HG03378 (cell line): Measurements from ENCODE around the gene OSBPL2.

Experiments
- ATAC-seq: cut with Tn5 transposase; IDR thresholded peaks from one replicate; pipeline ENCODE4 v1.9.1; 2021; ENCODE audit warnings: mild to moderate bottlenecking, moderate library complexity; ENCODE audit not compliant: unreplicated experiment

The OSBPL2 gene

GRCh38 chr20:62234339-62234738 is 4.0 kb upstream of the OSBPL2 start:
- no peak for ATAC-seq

- no peak for ATAC-seq
These were observed 3.1 kb upstream of the OSBPL2 start for GRCh38 chr20:62235001-62235776.

- ATAC-seq = no peak
These were observed 2.6 kb upstream of the OSBPL2 start for GRCh38 chr20:62235777-62236157.

GRCh38 chr20:62236200-62236599 is 2.1 kb upstream of the OSBPL2 start:
- ATAC-seq = no peak

GRCh38 chr20:62236766-62237513 is 1.4 kb upstream of the OSBPL2 start:
- ATAC-seq = no peak

GRCh38 chr20:62237514-62237800 is 864 bp upstream of the OSBPL2 start:
- ATAC-seq = no peak

DNA sequence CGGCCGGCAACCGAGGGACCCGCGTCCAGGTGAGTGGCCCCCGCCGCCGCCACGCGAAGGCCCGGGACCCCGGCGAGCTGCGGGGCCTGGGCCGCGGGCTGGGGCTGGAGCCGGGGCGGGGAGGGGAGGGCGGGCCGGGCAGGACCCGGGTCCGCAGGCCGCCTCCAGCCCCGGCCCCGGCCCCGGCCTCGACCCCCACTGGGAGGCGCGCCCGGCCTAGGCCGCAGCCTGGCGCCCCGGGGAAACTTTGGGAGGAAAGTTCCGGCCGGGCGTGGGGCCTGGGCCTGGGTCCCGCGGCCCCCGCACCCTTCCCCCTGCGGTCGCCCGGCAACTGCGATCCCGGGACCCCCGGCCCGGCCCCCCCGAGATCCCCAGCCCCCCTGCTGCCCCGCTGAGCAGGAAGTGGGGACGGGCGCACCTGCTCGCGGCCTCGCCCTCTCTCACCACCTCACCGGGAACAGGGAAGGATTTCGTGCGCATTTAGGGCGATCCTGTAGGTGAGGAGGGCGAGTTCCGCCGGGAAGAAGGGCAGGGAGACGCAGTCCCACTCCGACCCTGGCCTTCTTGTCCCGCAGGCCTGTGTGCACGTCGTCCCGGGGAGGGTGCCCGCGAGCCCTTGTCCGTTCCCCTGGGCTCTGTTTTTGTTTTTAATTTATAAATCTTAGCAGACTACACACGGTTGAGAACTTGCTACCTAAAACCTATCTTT is 402 bp downstream of the OSBPL2 start:
- ATAC-seq = no peak

DNA sequence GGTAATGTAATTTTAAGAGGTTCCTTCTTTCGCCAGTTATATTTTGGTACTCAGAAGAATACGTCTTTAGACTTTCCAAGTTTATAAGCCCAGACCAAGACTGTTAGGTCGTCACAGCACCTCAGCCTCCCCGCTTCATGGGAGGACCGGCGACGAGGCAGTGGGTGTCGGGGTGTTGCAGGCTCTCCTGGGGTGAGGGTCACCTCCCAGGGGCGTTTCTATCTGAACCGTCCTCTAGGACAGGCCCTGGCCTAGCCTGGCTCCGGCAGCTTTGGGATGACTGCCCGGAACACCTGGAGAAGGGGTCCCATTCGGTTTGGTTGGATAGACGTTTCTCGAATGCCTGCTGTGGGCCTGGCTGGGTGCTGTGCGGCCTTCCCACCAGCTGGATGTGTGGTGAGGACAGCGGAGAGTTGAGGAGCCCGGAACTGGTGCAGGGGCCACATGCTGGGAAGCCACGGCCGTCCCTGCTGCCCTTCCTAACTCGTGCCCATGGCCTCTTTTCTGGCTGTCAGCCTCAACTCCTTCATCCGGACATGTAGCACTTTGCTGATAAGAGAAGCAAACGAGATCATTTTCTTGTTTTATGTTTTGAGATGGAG is 1.1 kb downstream of the OSBPL2 start:
- no peak for ATAC-seq

DNA sequence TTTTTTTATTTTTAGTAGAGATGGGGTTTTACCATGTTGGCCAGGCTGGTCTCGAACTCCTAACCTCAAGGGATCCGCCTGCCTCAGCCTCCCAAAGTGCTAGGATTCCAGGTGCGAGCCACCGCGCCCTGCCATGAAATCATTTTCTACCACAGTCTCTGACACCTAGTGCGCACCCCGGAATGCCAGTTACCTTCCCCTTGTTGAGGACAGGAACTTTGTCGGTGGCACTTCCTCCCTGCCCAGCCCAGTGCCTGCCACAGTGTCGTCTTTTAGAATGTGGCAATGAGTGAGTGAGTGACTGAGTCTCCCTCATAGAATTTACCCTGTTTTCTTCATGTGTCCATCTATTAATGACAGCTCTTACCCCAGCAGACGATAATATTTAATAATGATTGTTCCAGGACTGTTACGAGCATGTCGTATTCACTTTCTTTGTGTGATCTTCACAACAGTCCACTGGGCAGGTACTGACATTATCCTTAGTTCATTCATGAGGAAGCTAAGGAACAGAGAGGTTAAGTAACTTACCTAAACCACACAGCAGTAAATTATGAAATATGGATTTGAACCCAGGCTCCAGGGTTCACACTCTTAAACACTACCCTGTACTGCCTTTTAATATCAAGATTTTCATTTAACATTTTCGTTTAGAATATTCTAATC is 1.8 kb downstream of the OSBPL2 start:
- no peak for ATAC-seq

DNA sequence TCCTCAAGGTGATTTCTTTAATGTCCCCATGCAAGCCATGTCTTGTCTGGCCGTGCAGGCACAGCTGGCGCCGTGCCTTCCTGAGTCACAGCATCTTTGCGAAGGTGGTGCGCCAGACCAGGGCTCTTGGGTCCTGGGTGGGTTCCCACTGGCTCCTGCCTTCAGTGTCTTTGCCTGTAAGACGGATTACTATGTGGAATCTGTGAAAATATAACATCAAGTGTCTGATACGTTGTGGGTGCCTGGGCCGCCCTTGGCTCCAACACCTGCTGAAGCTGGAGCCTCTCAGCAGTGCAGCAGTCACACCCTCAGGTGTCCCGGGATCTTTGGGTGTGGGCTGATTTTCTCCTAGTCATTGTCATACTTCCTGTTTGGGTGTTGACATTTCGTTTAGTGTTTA is 3.2 kb downstream of the OSBPL2 start:
- no peak for ATAC-seq

- no peak for ATAC-seq
These were observed 3.9 kb downstream of the OSBPL2 start for GRCh38 chr20:62242176-62242575.

DNA sequence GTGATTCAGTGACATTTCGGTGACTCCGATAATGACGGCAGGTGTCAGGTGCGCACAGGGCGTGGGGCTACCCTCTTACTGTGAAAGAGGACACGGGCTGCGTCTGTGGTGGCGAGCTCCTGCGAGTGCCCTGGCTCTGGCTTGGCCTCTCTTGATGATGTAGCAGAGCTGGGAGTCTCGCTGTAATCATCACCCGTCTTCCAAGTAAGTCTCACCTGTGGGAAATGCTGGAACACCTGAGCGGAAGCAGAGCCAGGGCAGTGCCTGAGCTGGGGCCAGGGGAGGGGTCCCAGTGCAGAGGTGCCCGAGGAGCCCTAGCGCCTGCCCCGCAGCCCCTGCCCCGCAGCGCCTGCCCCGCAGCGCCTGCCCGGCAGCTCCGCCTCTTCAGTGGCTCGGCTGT is 4.8 kb downstream of the OSBPL2 start:
- ATAC-seq = no peak

- ATAC-seq = no peak
These were observed 5.7 kb downstream of the OSBPL2 start for GRCh38 chr20:62243906-62244515.

- no peak for ATAC-seq
These were observed 6.4 kb downstream of the OSBPL2 start for GRCh38 chr20:62244644-62245108.

DNA sequence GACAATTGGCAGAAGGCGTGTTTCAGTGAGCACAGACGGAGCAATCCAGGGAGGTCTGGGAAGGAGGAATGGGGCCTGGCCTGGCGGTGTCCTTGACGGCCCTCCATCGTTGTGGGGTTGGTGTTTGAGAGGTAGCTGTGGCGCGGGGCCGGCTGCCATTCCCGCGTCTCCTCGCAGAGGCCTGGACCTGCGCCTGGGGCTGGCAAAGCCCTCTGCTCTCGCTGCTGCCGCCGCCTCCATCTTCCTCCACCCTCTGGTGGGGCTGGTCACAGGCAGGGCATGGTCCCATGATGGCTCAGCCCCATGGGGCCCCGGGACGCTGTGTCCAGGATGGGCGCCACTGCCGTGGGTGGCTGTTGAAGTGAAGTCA is 7.6 kb downstream of the OSBPL2 start:
- ATAC-seq = no peak

DNA sequence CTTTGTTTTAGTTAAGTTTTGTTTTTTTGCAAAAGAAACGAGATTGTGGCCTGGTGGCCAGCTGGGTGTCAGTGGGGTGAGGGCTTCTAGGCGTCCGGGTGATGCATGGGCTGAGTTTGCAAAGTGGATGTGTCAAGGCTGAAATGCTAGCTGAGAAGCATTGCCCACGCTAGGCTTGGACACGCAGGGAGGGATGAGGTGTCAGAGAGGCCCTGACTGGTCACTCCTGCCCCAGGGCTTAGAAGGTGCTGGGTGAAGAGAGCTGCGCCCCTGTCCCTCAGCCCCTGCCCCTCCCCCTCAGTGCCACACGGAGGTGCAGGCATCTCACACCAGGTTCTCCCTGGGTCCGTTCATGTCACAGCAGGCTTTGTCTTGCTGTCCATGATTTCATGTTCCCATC is 8.1 kb downstream of the OSBPL2 start:
- no peak for ATAC-seq

DNA sequence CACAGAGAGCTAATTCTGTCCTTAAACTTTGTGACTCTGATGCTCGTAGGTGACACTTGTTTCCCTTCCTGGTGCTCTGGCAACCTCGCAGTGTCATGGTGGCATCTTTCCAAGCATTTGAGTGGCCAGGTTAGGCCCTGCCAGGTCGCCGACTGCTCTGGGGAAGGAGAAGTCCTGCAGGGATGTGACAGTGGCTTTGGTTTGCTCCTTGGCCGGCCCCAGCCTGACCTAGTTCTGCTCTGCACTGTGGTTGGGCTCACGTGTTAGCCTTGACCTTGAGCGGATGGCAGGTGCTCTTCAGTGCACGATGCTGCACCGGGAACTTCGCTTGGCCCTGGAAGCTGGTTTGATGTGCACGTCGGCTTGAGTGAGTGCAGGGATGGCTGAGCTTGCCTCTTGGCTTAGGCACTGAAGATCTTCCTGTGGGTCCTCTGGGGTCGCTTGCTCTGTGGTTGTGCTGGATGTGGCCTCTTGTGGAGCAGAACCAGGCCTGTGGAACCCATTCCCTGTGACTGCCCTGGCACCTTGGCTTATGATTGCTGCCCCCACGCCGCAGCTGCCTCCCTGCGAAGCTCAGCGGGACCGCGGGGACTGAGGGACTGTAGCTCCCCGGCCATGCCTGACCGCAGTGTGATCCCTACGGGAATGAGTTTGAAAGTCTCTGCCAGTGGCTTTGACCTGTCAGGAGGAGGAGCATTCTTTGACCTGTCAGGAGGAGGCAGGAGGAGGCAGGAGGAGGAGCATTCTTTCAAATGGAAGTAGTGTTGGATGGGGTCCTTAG is 8.7 kb downstream of the OSBPL2 start:
- no peak for ATAC-seq

DNA sequence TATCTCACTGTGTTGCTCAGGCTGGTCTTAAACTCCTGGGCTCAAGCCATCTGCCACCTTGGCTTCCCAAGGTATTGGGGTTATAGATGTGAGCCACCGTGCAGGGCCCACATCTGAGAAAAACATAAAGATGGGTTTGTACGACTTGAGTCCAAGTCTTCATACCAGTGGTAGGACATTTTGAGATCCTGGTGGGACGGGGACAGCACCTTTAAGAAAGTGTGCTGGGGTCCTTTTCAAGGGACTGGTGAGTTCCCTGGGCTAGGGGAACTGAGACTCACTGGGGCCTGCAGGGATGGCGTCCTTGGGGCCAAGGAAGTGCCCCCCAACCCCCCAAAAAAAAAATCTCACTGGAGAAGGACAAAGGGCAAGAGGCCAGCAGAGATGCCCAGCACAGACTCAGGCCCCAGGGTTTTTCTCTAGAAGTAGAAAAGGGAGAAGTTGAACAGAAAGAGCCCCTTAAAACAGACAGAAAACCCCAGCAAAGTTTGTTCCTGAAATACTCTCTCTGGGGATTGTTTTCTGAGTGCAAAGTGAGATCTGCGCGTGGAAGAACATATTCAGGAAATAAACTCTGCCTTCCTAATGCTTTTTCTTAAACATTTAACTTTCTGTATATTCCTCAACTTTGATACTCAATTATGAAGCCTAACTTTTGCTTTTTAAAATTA is 10.7 kb downstream of the OSBPL2 start:
- no peak for ATAC-seq

- no peak for ATAC-seq
These were observed 14.1 kb downstream of the OSBPL2 start for GRCh38 chr20:62252342-62252966.
